K562 (cell line): ENCODE measurements around the gene ZNF785. TPM values are rescaled to one million over a fixed set of nuclear protein-coding genes. Genes with fewer than 3 reads are reported as not detected.

Experiments
- ETV1 ChIP-seq: fragments of 450-650 bp; conservative IDR thresholded peaks from 2 replicates; pipeline ENCODE4 v1.6.1; 2016; ENCODE audit warnings: missing genetic modification characterization, control low read depth, low read depth, missing compliant biosample characterization
- FOXA3 ChIP-seq, 2 experiments: fragments of 450-650 bp in 1 of 2; sonication (generic) in 1 of 2; formaldehyde crosslinking; IDR thresholded peaks in 1 of 2; conservative IDR thresholded peaks in 1 of 2; 2 replicates each; pipeline versions ENCODE4 v1.4.0 to v1.8.0; 2020 to 2022; ENCODE audit warnings: mild to moderate bottlenecking in 2 of 2, missing genetic modification reagents in 1 of 2
- HMG20A ChIP-seq: fragments of 450-650 bp; formaldehyde crosslinking; conservative IDR thresholded peaks from 2 replicates; pipeline ENCODE4 v1.4.0; 2020; ENCODE audit warnings: mild to moderate bottlenecking, mixed read lengths
- HOXB6 ChIP-seq: fragments of 250-450 bp; sonication (Bioruptor Pico); IDR thresholded peaks from 2 replicates; pipeline ENCODE4 v1.5.1; 2022; ENCODE audit warnings: mild to moderate bottlenecking, borderline replicate concordance
- LARP7 ChIP-seq: fragments of 450-650 bp; IDR thresholded peaks from 2 replicates; pipeline ENCODE4 v1.6.1; 2016
- MXD1 ChIP-seq: fragments of 250-450 bp; sonication (Bioruptor Pico); IDR thresholded peaks from 2 replicates; pipeline ENCODE4 v1.8.0; 2021; ENCODE audit warnings: borderline replicate concordance, mild to moderate bottlenecking, moderate library complexity; ENCODE audit not compliant: poor library complexity, severe bottlenecking
- NFATC3 ChIP-seq: fragments of 450-650 bp; IDR thresholded peaks from 2 replicates; pipeline ENCODE4 v1.6.1; 2017; ENCODE audit warnings: mild to moderate bottlenecking
- PHB2 ChIP-seq: fragments of 450-650 bp; IDR thresholded peaks from 2 replicates; pipeline ENCODE4 v1.6.1; 2017; ENCODE audit warnings: low read depth
- PML ChIP-seq: IDR thresholded peaks from 2 replicates; pipeline ENCODE4 v1.6.1; 2012; ENCODE audit warnings: low read length, inconsistent platforms
- POU5F1 ChIP-seq: fragments of 150-350 bp; IDR thresholded peaks from 2 replicates; pipeline ENCODE4 v1.6.1; 2014; ENCODE audit warnings: borderline replicate concordance, low read length, low read depth, mild to moderate bottlenecking; ENCODE audit not compliant: partially characterized antibody
- RBM34 ChIP-seq: fragments of 200-400 bp; formaldehyde crosslinking; IDR thresholded peaks from 2 replicates; pipeline ENCODE4 v1.6.1; 2018; ENCODE audit warnings: low read length, borderline replicate concordance; ENCODE audit not compliant: insufficient read depth
- SLC30A9 ChIP-seq: fragments of 250-450 bp; sonication (Bioruptor Pico); IDR thresholded peaks from 2 replicates; pipeline ENCODE4 v1.8.0; 2022; ENCODE audit warnings: mild to moderate bottlenecking, moderate library complexity
- SUPT5H ChIP-seq: fragments of 450-650 bp; IDR thresholded peaks from 2 replicates; pipeline ENCODE4 v1.6.1; 2016
- TFAP4 ChIP-seq: sonication (generic); formaldehyde crosslinking; IDR thresholded peaks from 2 replicates; pipeline ENCODE4 v1.8.0; 2022; ENCODE audit warnings: missing genetic modification reagents, mild to moderate bottlenecking, moderate library complexity, borderline replicate concordance
- THRB ChIP-seq: fragments of 450-650 bp; formaldehyde crosslinking; conservative IDR thresholded peaks from 2 replicates; pipeline ENCODE4 v1.4.0; 2022; ENCODE audit warnings: mild to moderate bottlenecking, missing genetic modification characterization
- UBTF ChIP-seq, 2 experiments: IDR thresholded peaks; 2 replicates each; pipeline ENCODE4 v1.6.1; 2012; ENCODE audit warnings: improper control_type of control experiment in 2 of 2, low read depth in 2 of 2, low read length in 2 of 2, borderline replicate concordance in 1 of 2
- ZNF23 ChIP-seq: fragments of 250-450 bp; sonication (Bioruptor Pico); IDR thresholded peaks from 2 replicates; pipeline ENCODE4 v1.4.0; 2020; ENCODE audit warnings: mild to moderate bottlenecking
- ZNF512 ChIP-seq: IDR thresholded peaks from 2 replicates; pipeline ENCODE4 v1.6.1; 2016; ENCODE audit warnings: missing genetic modification characterization, missing compliant biosample characterization
- ZNF668 ChIP-seq: fragments of 250-450 bp; sonication (Bioruptor Pico); IDR thresholded peaks from 2 replicates; pipeline ENCODE4 v1.8.0; 2022; ENCODE audit warnings: mild to moderate bottlenecking, inconsistent platforms
- polyA plus RNA-seq, 8 experiments: library from polyadenylated mRNA; depleted of rRNA in 4 of 8; stranded (reverse) in 5 of 8; unstranded in 3 of 8; fragments of >200 nt; fragmentation: Nextera tagmentation in 2 of 8; fragmentation: Illumina TruSeq in 1 of 8; extraction: Ambion mirVana in 2 of 8; extraction: Trizol in 1 of 8; gene quantifications; 2 replicates each; pipeline versions ENCODE4 v1.2.1 to v1.2.3, GENCODE V29; 2011 to 2014; ENCODE audit warnings: inconsistent platforms in 1 of 8, missing spikeins in 1 of 8
- total RNA-seq, 7 experiments: library from RNA; depleted of rRNA in 6 of 7; stranded (reverse); fragments of >200 nt in 6 of 7; fragmentation: Illumina TruSeq in 2 of 7; extraction: Trizol in 2 of 7; gene quantifications; 2 replicates each; pipeline versions ENCODE4 v1.2.1 to v1.2.3, GENCODE V29; 2011 to 2021; ENCODE audit warnings: low replicate concordance in 1 of 7

The ZNF785 gene
- total and polyA plus RNA-seq, 9 of the 15 experiments (the other 6 are each of a cell fraction or from before 2014, with no cell fraction given), result 0.64 to 11.0 (median 6.4) TPM

GRCh38 chr16:30571445-30572322, 13.8 kb downstream of the ZNF785 start, which contains the start of gene ZNF688 (continued):
- TF ChIP-seq TFAP4 (peak; percentile 85), HMG20A (CRISPR knock-in tag) (no peak), FOXA3 (CRISPR knock-in tag; conservative IDR thresholded peaks at IDR 0.05 in 1 of 2, IDR thresholded peaks at IDR 0.05 in 1 of 2) (0 out of 4 replicates have a peak, but pooled peaks have one; percentile 41), UBTF (IDR thresholded peaks at IDR 0.05; ENCODE audit: borderline replicate concordance in 1 of 2, low read depth in 2 of 2, low read length in 2 of 2) (peak; percentile 73 to 80; a peak in 2 of 4 replicates), ZNF668 (CRISPR knock-in tag) (no peak), PML (peak; percentile 53), HOXB6 (CRISPR knock-in tag) (no peak), SLC30A9 (CRISPR knock-in tag) (no peak), ETV1 (tag) (peak; percentile 33; the same call in 1 of the 2 replicates), ZNF512 (tag) (no peak), NFATC3 (no peak), LARP7 (no peak), MXD1 (no peak), THRB (CRISPR knock-in tag) (no peak), RBM34 (no peak), POU5F1 (no peak), PHB2 (no peak), ZNF23 (CRISPR knock-in tag) (no peak), SUPT5H (peak; percentile 61)
